SK-N-DZ (cell line): ENCODE data around the gene SGCE.

Experiments used
- DNase-seq: peaks from one replicate; pipeline ENCODE4 v3.0.0-alpha.2; 2015; ENCODE audit warnings: low spot score

Gene SGCE

DNA sequence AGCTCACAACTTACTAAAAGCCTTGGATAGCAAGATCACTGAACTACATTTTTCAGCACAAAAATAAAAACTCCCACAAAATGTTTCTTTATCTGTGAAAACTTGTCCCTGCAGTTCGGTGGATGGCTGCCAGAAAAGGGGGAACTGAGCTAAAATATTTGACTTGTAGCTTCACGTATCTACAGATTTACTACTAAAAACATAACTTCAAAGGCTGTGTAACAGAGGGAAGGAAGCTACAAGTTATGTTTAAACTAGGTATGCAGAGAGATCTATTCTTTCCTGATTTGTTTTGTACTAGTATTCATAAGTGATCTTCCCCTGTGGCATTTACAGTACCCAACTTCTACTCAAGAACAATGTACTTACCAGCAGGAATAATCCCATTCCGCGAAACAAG, 25.1 kb downstream of the SGCE start:
- no peak for DNase-seq

GRCh38 chr7:94623820-94624219, 32.1 kb downstream of the SGCE start:
- DNase-seq, result no peak

- DNase-seq, result no peak
Observed at GRCh38 chr7:94621120-94621519, 34.8 kb downstream of the SGCE start.

GRCh38 chr7:94620703-94621118, 35.2 kb downstream of the SGCE start:
- DNase-seq, result no peak

- DNase-seq, result no peak
Observed at GRCh38 chr7:94618126-94618525, 37.8 kb downstream of the SGCE start.

DNA sequence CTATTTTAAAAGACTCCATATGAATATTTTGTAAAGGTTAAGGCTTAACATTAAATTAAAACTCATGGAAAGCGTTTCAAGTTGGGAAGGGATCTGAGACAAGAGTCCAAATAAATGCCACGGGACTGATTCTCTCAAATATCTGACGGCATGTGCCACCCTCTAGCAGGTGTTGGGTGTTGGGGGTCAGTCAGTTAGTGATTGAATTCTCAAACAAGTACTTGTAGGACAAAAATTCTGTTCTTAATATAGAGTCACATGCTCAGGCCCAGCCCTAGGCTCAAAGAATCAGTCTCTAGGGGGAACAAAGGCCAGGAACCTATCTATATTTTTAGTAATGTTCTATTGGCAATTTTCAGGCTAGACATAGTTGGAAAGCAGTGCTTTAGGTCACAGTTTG, 39.1 kb downstream of the SGCE start:
- DNase-seq, result no peak

DNA sequence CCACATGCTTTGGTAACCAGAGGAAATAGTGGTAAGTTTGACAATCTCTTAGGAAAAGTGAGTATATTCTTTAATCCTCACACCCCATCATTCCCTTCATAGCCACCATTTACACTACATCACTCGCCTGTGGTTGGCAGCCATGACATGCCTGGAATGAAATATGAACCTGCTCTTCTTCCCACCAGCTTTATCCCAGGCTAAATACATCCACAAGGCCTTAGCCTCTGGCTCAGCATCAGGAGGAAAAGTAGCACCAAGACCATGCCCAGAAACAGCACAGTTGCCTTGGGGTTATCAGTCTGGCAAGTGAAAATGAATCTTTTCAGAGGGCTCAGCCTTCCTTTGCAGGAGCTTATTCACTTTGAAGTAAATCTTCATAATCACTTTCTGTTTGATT, 40.3 kb downstream of the SGCE start:
- no peak for DNase-seq

- no peak for DNase-seq
Observed at GRCh38 chr7:94612661-94613060, 43.3 kb downstream of the SGCE start.

- no peak for DNase-seq
Observed at GRCh38 chr7:94612253-94612652, 43.7 kb downstream of the SGCE start.

DNA sequence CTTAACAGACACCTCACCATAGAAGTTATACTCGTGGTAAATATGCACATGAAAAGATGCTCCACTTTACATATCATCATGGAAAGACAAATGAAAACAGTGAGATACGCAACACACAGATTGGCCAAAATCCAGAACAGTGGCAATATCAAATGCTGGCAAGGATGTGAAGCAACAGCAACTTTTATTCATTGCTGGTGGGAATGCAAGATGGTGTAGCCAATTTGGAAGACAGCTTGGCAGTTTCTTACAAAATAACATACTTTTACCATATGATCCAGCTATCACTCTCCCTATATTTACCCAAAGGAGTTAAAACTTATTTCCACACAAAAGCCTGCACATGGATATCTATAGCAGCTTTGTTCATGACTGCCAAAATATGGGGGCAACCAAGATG, 46.4 kb downstream of the SGCE start:
- DNase-seq, result no peak

GRCh38 chr7:94605031-94605430, 50.9 kb downstream of the SGCE start:
- DNase-seq, result no peak

DNA sequence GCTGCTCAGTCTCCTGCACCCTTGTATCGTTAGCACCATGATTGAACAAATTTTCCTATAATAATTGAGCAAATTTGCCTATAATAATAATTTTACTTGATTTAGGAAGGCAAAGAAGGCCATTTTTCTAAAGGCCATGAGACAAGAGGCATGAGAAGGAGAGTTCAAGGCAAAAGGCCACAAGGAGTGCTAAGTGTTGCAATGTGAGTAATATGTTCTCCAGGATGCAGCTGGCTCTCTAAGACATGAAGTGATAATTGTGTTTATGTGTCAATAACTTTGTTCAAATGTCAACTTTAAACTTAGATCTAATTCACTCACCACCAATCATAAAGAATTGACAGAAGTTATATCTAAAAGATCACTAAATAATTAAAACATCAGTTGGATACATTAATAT, 53.8 kb downstream of the SGCE start:
- no peak for DNase-seq

- DNase-seq, result no peak
Observed at GRCh38 chr7:94600267-94600666, 55.7 kb downstream of the SGCE start.

DNA sequence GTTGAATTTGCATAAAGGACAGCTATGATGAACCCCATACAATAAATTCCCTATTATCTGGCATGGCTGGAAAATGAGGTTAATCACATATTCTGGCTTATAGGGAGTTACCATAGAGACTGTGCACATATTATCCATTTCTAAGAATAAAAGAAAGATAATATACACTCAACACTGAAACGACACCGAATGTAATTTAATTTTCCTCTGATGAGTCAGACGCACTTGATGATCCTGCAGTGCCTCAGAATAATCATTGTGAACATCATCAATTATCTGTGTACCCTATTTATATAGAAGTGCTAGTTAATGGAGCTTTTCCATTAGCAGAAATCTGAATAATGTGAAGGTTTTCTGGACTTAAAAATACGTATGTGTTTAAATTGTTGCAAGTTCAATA, 60.2 kb downstream of the SGCE start:
- peak; percentile 20 for DNase-seq

GRCh38 chr7:94594882-94595281, 61.1 kb downstream of the SGCE start:
- DNase-seq, result no peak

DNA sequence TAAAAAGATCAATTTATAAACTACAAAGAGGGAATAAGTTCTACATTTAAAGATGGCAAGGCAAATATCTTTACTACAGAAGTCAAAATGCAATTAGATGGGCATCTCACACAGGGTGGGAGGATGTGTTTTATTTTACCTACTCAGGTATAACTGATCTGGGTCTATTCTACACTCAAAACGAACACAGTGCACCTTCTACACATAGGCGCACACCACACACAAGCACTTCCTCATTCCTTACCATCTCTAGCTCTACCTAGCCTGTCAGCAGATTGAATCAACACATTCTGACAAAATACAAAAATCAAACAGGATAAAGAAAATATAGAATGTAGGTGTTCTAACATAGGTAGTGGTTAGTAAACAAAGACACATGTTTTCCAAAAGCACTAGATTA, 64.8 kb downstream of the SGCE start:
- no peak for DNase-seq

DNA sequence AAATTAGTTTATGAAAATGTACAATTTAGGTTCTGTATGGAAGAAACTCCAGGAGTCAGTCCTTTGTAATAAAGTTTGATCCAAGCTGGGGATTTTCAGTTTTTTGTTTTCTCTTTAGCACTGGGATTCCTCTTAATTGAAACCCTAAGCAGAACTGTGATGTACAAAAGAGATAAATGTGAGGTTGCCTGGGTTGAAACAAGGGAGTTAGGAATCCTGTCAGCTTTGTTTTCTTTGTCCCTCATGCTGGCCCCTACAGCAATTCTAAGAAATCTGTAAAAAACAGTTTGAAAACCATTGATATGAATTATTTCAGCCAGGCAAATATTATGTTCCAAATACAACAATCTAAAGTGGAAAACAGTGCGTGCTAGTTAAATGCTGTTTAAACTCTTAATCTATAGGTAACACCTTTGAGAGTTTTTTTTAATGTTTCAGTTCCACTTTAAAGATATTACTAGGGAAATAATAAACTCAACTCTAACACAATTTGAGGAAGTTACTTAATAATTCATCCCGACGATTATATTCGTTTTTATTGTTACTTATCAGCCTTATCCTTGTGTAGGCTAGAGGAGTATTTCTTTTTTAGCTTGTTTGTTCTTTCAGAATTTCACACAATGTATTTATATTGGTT, 65.3 kb downstream of the SGCE start:
- no peak for DNase-seq

GRCh38 chr7:94588075-94588474, 67.9 kb downstream of the SGCE start:
- no peak for DNase-seq

- DNase-seq, result no peak
Observed at GRCh38 chr7:94584113-94584512, 71.8 kb downstream of the SGCE start.

GRCh38 chr7:94580601-94581000, 75.3 kb downstream of the SGCE start:
- DNase-seq, result no peak

GRCh38 chr7:94579470-94579869, 76.5 kb downstream of the SGCE start:
- no peak for DNase-seq

GRCh38 chr7:94578614-94579013, 77.3 kb downstream of the SGCE start:
- no peak for DNase-seq

- no peak for DNase-seq
Observed at GRCh38 chr7:94577357-94577756, 78.6 kb downstream of the SGCE start.

DNA sequence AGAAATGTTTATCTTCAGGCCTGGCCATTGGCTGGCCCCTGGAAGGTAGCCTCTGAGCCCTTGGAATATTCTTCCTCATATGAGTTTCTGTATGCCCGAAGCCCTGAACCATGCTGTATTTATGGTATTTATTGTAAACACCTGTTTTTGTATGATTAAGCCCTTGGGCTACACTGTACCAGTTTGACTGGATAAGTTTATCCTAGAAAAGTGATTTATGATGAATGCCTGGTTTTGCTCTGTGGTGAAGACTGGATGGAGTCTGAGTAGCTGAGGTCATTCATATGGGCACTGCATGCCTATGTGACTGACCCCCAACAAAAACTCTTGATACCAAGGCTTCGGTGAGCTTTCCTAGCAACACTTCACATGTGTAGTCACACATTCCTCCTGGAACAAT, 79.6 kb downstream of the SGCE start:
- DNase-seq, result no peak
